HepG2 (cell line): ENCODE measurements around the gene GPR32. TPM values are rescaled to one million over a fixed set of nuclear protein-coding genes. Genes with fewer than 3 reads are reported as not detected.

Source experiments
- ATAC-seq: fragments of 200-7000 bp; cut with Tn5 transposase; 3 replicates; pipeline ENCODE4 v1.9.1; 2020; ENCODE audit warnings: mild to moderate bottlenecking, moderate library complexity
- BruUV-seq: library from RNA; stranded (reverse); fragments of 400-500 nt; replicated peaks from 2 replicates; lab custom pipeline; 2021; lab: Mats Ljungman, UMichigan
- CTCF ChIA-PET: fragments of 300-600 bp; formaldehyde crosslinking; extraction: SDS; loops from one replicate; lab custom pipeline; 2021; ENCODE audit warnings: low total read pairs, inconsistent platforms, low intra/inter-chr PET ratio; lab: Yijun Ruan, JAX
- POLR2A ChIA-PET: fragments of 350-600 bp; sonication (Branson Sonifier 250); formaldehyde crosslinking; loops from one replicate; lab custom pipeline; 2020; ENCODE audit warnings: antibody characterized with exemption, inconsistent platforms; lab: Yijun Ruan, JAX
- DNase-seq: peaks from one replicate; pipeline ENCODE4 v3.0.0-alpha.2; 2015; ENCODE audit warnings: low spot score
- FAIRE-seq: peaks from 3 replicates; lab custom pipeline; 2011; peaks lifted over from hg19 to GRCh38; lab: Jason Lieb, UNC
- H2AFZ ChIP-seq: one replicate; pipeline ENCODE4 v1.6.1; 2011; ENCODE audit warnings: low read length, inconsistent platforms
- H3K27ac ChIP-seq: fragments of 300-600 bp; 3 replicates; pipeline ENCODE4 v1.8.0; 2011; ENCODE audit warnings: mixed run types, mild to moderate bottlenecking, mixed read lengths, low read length, inconsistent platforms; ENCODE audit not compliant: insufficient read depth; ENCODE audit errors: extremely low read length
- H3K27me3 ChIP-seq, 2 experiments: fragments of 200-600 bp in 1 of 2; 2 replicates in 1 of 2; 3 replicates in 1 of 2; pipeline versions ENCODE4 v1.6.0 to v1.8.0; 2011; ENCODE audit warnings: low read length in 2 of 2, mild to moderate bottlenecking in 2 of 2, moderate library complexity in 2 of 2, inconsistent platforms in 1 of 2; ENCODE audit not compliant: insufficient read depth in 2 of 2, control insufficient read depth in 1 of 2
- H3K36me3 ChIP-seq, 2 experiments: fragments of 200-600 bp in 1 of 2; replicated peaks in 1 of 2; 2 replicates in 1 of 2; 3 replicates in 1 of 2; pipeline versions ENCODE4 v1.5.1 to v1.8.0; 2011; ENCODE audit warnings: low read length in 2 of 2, inconsistent platforms in 1 of 2; ENCODE audit not compliant: insufficient read depth in 2 of 2, control insufficient read depth in 1 of 2
- H3K4me1 ChIP-seq: 2 replicates; pipeline ENCODE4 v1.5.1; 2012; ENCODE audit warnings: low read length, inconsistent platforms; ENCODE audit not compliant: insufficient read depth
- H3K4me2 ChIP-seq: 2 replicates; pipeline ENCODE4 v1.6.0; 2011; ENCODE audit warnings: low read depth, low read length, inconsistent platforms
- H3K4me3 ChIP-seq, 3 experiments: fragments of 200-600 bp in 1 of 3; sonication (generic), shearing (Covaris generic) in 1 of 3; replicated peaks in 1 of 3; 2 replicates each; pipeline ENCODE4 v1.5.1; 2011 to 2016; ENCODE audit warnings: low read length in 3 of 3, inconsistent platforms in 2 of 3, low read depth in 2 of 3, mild to moderate bottlenecking in 2 of 3, control low read depth in 1 of 3, mixed read lengths in 1 of 3; ENCODE audit not compliant: insufficient read depth in 1 of 3
- H3K79me2 ChIP-seq: one replicate; pipeline ENCODE4 v1.6.1; 2011; ENCODE audit warnings: low read length, inconsistent platforms; ENCODE audit not compliant: insufficient read depth
- H3K9ac ChIP-seq: 2 replicates; pipeline ENCODE4 v1.6.0; 2011; ENCODE audit warnings: mild to moderate bottlenecking, low read depth, low read length, inconsistent platforms; ENCODE audit not compliant: insufficient read depth
- H3K9me3 ChIP-seq: 2 replicates; pipeline ENCODE4 v1.5.1; 2012; ENCODE audit warnings: mild to moderate bottlenecking, low read length
- H4K20me1 ChIP-seq: 2 replicates; pipeline ENCODE4 v1.6.0; 2011; ENCODE audit warnings: inconsistent platforms, mild to moderate bottlenecking, low read length, moderate library complexity; ENCODE audit not compliant: insufficient read depth
- CBX2 ChIP-seq, 2 experiments: fragments of 200-600 bp in 1 of 2; sonication (generic); formaldehyde crosslinking in 1 of 2; IDR thresholded peaks; 2 replicates each; pipeline versions ENCODE4 v1.7.0 to v1.8.1; 2018 to 2022; ENCODE audit warnings: low read depth in 2 of 2, low read length in 1 of 2, mild to moderate bottlenecking in 1 of 2, missing genetic modification reagents in 1 of 2
- HES4 ChIP-seq: sonication (generic); formaldehyde crosslinking; IDR thresholded peaks from 2 replicates; pipeline ENCODE4 v1.9.0; 2021; ENCODE audit warnings: mild to moderate bottlenecking, missing genetic modification reagents, borderline replicate concordance
- IRF9 ChIP-seq: sonication (generic); formaldehyde crosslinking; IDR thresholded peaks from 2 replicates; pipeline ENCODE4 v1.8.0; 2022; ENCODE audit warnings: missing genetic modification reagents, mild to moderate bottlenecking, borderline replicate concordance
- MED8 ChIP-seq: sonication (generic); formaldehyde crosslinking; IDR thresholded peaks from 2 replicates; pipeline ENCODE4 v1.8.1; 2023; ENCODE audit warnings: mild to moderate bottlenecking, missing genetic modification reagents; ENCODE audit not compliant: insufficient replicate concordance
- PHF5A ChIP-seq: IDR thresholded peaks from one replicate; pipeline ENCODE4 v1.6.1; 2018; ENCODE audit warnings: low read depth, missing genetic modification reagents; ENCODE audit not compliant: unreplicated experiment
- YEATS4 ChIP-seq: sonication (generic); formaldehyde crosslinking; IDR thresholded peaks from 2 replicates; pipeline ENCODE4 v1.4.0; 2020; ENCODE audit warnings: missing genetic modification reagents, borderline replicate concordance
- ZNF24 ChIP-seq: fragments of 450-650 bp; IDR thresholded peaks from 2 replicates; pipeline ENCODE4 v1.6.1; 2017; ENCODE audit warnings: antibody characterized with exemption, mild to moderate bottlenecking
- ZNF574 ChIP-seq: sonication (generic); formaldehyde crosslinking; IDR thresholded peaks from 2 replicates; pipeline ENCODE4 v1.4.0; 2020; ENCODE audit warnings: missing genetic modification reagents
- ZNF597 ChIP-seq: sonication (generic); formaldehyde crosslinking; IDR thresholded peaks from 2 replicates; pipeline ENCODE4 v1.5.0; 2020; ENCODE audit warnings: missing genetic modification reagents
- ZNF709 ChIP-seq: sonication (generic); formaldehyde crosslinking; IDR thresholded peaks from 2 replicates; pipeline ENCODE4 v1.5.0; 2020; ENCODE audit warnings: mild to moderate bottlenecking, missing genetic modification reagents
- ZNF770 ChIP-seq: sonication (generic); formaldehyde crosslinking; IDR thresholded peaks from 2 replicates; pipeline ENCODE4 v1.5.0; 2020; ENCODE audit warnings: mild to moderate bottlenecking, missing genetic modification reagents
- ZNF781 ChIP-seq: sonication (generic); formaldehyde crosslinking; IDR thresholded peaks from 2 replicates; pipeline ENCODE4 v1.5.1; 2020; ENCODE audit warnings: borderline replicate concordance, mild to moderate bottlenecking, missing genetic modification reagents; ENCODE audit errors: not compliant biosample characterization
- ZNF878 ChIP-seq: sonication (generic); formaldehyde crosslinking; IDR thresholded peaks from 2 replicates; pipeline ENCODE4 v1.8.1; 2023; ENCODE audit warnings: mild to moderate bottlenecking, missing genetic modification reagents, moderate library complexity
- WGBS: methylation state at CpG from one replicate; pipeline ENCODE4 v1.1.6; 2017; ENCODE audit warnings: low lambda C conversion rate; 5-methylcytosine and 5-hydroxymethylcytosine counted together
- in situ Hi-C: cut with HindIII; loops from 2 replicates; pipeline ENCODE4 v1.10.0; 2017; ENCODE audit warnings: low pct_unique_long_range_greater_than_20kb; ENCODE audit not compliant: extremely low pct_ligation_motif_present
- intact Hi-C: fragments of 100-400 bp; cut with micrococcal nuclease; formaldehyde crosslinking; loops from one replicate; pipeline ENCODE4 v1.10.0; 2022; ENCODE audit not compliant: unreplicated experiment
- polyA plus RNA-seq, 8 experiments: library from polyadenylated mRNA; depleted of rRNA in 3 of 8; stranded (reverse) in 7 of 8; unstranded in 1 of 8; fragments of >200 nt; fragmentation: Illumina TruSeq in 4 of 8; extraction: Trizol in 4 of 8; gene quantifications; 2 replicates each; pipeline versions ENCODE4 v1.2.1 to v1.2.3, GENCODE V29; 2011 to 2016; ENCODE audit warnings: low read depth in 4 of 8, missing spikeins in 1 of 8, mixed read lengths in 1 of 8; ENCODE audit not compliant: insufficient read depth in 1 of 8
- total RNA-seq, 5 experiments: library from RNA; depleted of rRNA; stranded (reverse); fragments of >200 nt; fragmentation: Illumina TruSeq; extraction: Trizol; gene quantifications; 2 replicates each; pipeline ENCODE4 v1.2.3, GENCODE V29; 2016; ENCODE audit warnings: low read depth in 1 of 5

GPR32 gene
- total and polyA plus RNA-seq, 2 of the 13 experiments (the other 11 are each of a cell fraction or from before 2014, with no cell fraction given): not detected

GRCh38 chr19:50795664-50796073 lies 25.4 kb downstream of the GPR32 start:
- Histone ChIP-seq H4K20me1 (peaks cover 33% of the 10 kb centered on the region), H3K79me2 (peaks cover 5% of the 10 kb centered on the region), H3K4me2 (no peak overlapping the region), H3K4me1 (peaks cover 24% of the 10 kb centered on the region), H2AFZ (no peak overlapping the region), H3K27ac (no peak overlapping the region), H3K36me3 (peaks cover 22 to 31% of the 10 kb centered on the region in 2 experiments; a peak in 4 of 5 replicates), H3K4me3 (no peak overlapping the region), H3K9ac (no peak overlapping the region), H3K9me3 (no peaks in the 10 kb centered on the region), H3K27me3 (no peaks in the 10 kb centered on the region; a peak in 1 of 5 replicates)
- BruUV-seq: no TSS peak
- whole genome bisulfite sequencing: 100% methylated on average over 4 of the region's 4 CpGs
- ChIA-PET POLR2A (interaction anchor here (2.6 kb wide), 1 partner anchor 8 kb away, joined by 27 read pairs; no protein-coding TSS in a partner anchor), CTCF (no interaction called here)
- in situ Hi-C loops: loop anchor here (25.0 kb wide), 1 partner anchor 433 kb away; the partner anchor contains the start of gene NAPSA
- intact Hi-C loops: no loop called here
- DNase-seq: no peak
- ATAC-seq: no peak
- no peak for FAIRE-seq
- TF ChIP-seq ZNF709 (CRISPR knock-in tag): 0 out of 2 replicates have a peak, but pooled peaks have one; percentile 19
- TF ChIP-seq IRF9 (CRISPR knock-in tag): no peak
- TF ChIP-seq HES4 (CRISPR knock-in tag): no peak
- 0 out of 2 replicates have a peak, but pooled peaks have one; percentile 7 for TF ChIP-seq ZNF574 (CRISPR knock-in tag)
- TF ChIP-seq ZNF597 (CRISPR knock-in tag): no peak
- TF ChIP-seq YEATS4 (CRISPR knock-in tag): no peak
- peak; percentile 3 for TF ChIP-seq MED8
- TF ChIP-seq ZNF781 (CRISPR knock-in tag): no peak
- TF ChIP-seq ZNF770 (CRISPR knock-in tag): peak; percentile 31; the same call in 1 of the 2 replicates
- TF ChIP-seq CBX2 (IDR thresholded peaks at IDR 0.05; ENCODE audit: low read depth, low read length): no peak
- TF ChIP-seq CBX2 (CRISPR knock-in tag; IDR thresholded peaks at IDR 0.05; ENCODE audit: low read depth): no peak
- no peak for TF ChIP-seq ZNF878 (CRISPR knock-in tag)
- TF ChIP-seq PHF5A (CRISPR knock-in tag): no peak
- no peak for TF ChIP-seq ZNF24
